CD4-positive, alpha-beta T cell treated with Interleukin-21 for 1 hour (primary cell): ENCODE measurements around the gene TTC1.
"Not testable (repeated sequence)": the region's sequence is repeated elsewhere in the genome, so short reads cannot be mapped to it uniquely, and the experiment has no call there.

Experiments
- DNase-seq: peaks from one replicate; pipeline ENCODE4 v3.0.0-alpha.2; 2020

TTC1 gene, protein sequence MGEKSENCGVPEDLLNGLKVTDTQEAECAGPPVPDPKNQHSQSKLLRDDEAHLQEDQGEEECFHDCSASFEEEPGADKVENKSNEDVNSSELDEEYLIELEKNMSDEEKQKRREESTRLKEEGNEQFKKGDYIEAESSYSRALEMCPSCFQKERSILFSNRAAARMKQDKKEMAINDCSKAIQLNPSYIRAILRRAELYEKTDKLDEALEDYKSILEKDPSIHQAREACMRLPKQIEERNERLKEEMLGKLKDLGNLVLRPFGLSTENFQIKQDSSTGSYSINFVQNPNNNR

DNA sequence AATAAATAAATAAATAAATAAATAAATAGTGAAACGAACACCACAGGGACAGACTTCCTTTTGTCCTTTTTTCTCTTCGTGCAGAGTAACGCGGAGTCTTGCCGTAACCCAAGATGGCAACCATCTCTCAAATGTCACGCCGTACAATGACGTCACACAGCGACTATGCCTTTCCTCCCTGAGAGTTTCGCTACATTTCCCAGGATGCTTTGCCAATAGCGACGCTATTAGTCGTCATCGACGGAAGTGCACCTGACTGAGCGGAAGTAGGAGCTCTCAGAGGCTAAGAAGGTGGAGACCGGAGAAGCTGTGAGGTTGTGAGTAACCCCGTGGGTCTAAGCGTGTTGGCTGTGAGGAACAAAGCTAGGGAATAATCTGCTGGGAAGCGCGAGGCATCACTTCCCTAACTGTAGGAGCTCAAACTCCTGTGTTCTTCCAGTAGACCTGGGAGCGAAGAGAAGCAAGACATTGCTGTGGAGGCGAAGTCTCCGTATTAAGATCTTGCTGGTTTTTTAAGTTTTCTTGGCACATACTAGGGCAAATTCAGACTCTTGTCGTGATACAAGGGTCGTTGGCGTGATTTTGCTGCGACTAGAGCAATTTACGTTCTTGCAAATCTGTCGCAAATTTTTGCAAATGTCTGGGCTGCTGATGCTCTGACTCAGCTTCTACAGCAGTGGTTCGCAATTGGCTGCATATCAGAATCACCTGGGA lies at the start of gene TTC1:
TTC1 (plus strand) TSS at position 263 of the 714 bp plus-strand sequence. CDS start 1,390 bp downstream, outside the sequence.
- DNase-seq = peak; percentile 97

DNA sequence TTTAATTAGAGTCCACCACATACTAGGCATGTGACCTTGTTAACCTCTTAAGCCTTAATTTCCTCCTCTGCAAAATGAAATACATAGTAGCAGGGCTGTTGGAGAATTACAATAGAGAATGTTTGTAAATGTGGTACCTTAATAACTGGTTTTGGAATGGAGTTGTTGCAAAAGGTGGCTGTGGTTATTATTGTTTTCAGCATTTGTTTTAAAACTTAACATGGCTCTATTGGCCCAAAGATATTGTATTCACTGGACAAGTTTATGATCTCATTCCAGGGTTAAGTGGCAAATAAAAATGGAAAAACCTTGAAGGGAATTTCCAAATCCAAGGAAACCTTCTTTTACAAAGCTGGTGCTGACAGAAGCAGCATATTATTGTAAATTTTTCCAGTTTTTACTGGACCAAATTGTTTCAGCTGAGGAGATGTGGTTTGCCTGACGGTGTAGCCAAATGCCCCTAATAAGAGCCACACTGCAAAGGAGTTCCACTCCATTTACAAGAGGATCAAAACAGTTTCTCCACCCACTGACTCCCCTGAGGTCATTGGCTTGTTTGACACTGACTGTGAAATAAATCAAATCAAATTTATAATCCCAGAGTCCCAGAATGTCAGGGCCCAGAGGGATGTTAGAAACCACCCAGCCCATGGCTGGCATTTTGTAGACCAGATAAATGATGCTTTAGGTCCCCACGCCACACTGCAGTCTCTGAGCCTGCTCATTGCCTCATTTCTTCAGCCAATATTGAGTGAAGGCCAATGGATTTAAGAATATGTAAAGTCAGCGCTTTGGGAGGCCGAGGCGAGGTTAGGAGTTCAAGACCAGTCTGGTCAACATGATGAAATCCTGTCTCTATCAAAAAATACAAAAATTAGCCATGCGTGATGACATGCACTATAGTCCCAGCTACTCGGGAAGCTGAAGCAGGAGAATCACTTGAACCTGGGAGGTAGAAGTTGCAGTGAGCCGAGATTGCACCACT lies 47.5 kb upstream of the TTC1 start:
- DNase-seq = no peak

DNA sequence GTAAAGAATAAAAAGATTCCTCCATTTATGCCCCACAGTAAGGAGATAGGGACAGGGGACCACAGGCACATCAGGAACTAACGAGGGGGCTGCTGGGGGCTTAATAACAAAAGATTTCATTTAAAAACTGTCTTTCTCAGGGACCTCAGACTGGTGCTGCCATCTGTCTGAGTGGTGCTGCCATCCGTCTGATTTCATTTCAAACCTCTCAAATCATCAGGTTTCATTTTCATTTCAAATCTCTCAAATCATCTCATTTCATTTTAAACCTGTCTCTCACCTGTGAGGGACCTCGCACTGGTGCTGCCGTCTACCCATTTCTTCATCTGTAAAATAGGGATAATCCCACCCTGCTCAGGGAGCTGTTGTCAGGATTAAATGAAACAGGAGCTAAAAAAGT lies 46.7 kb upstream of the TTC1 start:
- DNase-seq = no peak

DNA sequence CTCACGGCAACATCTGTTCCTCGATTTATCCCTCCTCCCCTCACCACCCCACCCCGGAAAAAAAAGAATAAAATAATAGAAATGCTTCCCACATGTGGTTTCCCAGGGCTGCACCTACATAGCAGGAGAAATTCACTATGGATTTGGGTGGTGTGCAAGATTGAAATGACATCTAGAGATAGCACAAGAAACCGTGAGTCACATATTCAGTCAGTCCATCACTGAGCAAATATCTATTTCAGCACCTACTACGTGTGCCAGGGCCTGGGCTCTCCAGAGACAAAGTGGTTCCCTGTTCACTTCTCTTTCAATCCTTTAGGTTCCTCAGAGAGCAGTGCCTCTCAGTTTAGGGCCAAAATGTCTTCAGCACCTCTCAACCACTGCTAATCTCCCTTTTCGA lies 45.0 kb upstream of the TTC1 start:
- DNase-seq = no peak

DNA sequence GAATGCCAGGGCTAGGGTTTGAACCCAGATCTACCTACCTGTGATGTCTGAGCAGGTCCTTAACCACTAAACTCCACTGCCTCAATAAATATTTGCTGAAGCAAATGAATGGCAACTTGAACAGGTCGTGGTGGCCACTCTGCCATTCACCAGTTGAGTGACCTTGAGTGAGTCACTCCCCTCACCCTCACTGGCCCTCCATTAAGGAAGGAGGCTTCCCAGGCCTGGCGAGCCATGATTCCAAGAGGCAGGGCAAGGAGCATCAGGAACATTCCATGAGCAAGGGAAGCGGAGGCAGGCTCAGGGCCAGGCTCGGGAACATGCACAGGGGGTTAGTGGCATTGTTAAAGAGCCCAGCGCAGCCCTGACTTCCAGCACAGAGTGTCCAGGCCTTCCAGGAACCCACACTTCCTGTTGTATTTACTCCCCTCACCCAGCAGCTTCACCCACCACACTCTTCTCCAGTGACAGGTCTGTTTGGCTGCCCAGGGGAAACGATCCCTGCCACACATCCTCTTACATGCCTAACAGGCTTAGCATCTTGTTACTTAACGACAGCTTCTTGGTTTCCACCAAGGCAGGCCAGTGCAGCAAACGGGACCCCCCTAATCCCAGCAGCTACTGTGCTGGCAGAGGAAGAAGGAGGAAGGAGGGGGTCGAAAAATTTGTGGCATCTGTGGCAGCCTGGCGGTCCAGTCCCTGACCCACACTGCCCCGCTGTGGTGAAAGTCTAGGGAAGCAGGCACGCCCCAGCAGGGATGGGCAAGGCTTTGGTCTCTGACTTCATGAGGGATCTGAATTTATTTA lies 43.7 kb upstream of the TTC1 start:
- peak; percentile 15 for DNase-seq

- DNase-seq = not testable (repeated sequence)
Measured at GRCh38 chr5:159965838-159966128, 43.2 kb upstream of the TTC1 start.

- DNase-seq = no peak
Measured at GRCh38 chr5:159969966-159970365, 39.0 kb upstream of the TTC1 start.

DNA sequence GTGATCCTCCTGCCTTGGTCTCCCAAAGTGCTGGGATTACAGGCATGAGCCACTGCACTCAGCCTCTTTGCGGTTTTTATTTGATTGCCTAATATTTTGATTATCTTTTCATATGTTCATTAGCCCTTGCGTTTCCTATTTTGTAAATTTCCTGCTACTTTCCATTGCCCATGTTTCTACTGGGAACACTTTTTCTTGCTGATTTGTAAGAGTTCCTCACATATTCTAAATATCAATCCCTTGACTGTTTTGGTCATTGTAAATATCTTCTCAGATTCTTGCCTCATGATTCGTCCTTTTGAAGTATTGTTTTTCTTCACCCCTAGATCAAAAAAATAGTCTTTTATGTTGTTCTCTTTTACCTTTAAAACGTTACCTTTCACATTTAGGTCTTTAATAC lies 37.9 kb upstream of the TTC1 start:
- no peak for DNase-seq

DNA sequence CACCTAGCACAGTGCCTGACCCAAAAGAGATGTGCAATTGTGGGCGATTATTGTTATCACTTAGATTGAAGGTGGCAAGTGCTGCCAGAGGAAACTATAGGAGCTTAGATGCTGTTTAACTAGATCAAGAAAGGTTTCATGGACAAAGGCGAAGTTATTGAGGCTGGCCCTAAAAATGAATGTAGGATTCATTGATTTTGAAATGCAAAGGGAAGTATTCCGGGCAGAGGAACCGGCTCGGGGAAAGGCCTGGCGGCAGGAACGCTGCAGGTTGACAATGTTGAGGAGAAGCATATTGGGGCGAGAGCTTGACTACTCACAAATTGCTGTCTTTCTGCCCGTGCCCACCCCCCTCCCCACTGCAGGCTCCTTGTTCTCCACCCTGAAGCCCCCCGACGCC lies 37.4 kb upstream of the TTC1 start:
- DNase-seq = no peak

DNA sequence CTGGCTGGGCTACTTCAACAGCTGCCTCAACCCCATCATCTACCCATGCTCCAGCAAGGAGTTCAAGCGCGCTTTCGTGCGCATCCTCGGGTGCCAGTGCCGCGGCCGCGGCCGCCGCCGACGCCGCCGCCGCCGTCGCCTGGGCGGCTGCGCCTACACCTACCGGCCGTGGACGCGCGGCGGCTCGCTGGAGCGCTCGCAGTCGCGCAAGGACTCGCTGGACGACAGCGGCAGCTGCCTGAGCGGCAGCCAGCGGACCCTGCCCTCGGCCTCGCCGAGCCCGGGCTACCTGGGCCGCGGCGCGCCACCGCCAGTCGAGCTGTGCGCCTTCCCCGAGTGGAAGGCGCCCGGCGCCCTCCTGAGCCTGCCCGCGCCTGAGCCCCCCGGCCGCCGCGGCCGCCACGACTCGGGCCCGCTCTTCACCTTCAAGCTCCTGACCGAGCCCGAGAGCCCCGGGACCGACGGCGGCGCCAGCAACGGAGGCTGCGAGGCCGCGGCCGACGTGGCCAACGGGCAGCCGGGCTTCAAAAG lies 36.9 kb upstream of the TTC1 start:
- DNase-seq = no peak

DNA sequence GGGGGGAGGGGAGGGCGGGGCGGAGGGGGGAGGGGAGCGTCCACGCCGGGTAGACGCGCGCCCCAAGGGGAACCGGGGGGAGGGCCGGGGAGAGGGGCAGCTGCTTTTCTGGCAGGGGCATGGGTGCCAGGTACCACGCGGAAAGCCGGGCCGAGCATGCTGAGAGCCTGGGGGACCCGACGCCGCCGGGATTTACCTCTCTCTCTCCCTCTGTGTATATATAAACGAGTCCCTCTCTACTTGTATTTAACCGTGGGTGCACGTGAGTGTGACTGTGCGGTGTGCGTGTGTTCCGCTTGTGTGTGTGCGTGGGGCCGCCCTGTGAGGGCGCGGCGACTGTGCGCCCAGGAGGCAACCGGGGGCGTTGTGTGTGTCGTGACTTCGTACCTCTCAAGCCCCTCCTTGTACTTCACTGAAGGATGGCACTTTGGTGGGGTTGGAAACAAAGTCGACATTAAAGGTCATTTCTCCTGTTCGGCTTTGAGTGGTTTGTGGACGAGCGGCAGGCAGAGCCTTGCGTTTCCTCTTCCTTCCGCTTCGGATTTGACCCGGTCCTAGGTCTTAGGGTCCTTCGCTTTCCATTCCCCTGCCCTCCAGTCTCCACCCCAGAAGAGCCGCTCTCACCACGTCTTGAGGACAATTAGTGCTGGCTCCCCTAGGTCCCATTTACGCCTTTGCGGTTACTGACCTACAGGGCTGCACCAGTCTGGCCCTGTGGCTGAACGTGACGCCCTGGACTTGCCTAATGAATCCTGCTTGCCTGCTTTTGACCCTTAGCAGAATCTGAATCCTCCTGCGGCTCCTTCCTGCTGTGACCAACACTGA lies 36.2 kb upstream of the TTC1 start:
- DNase-seq = no peak

DNA sequence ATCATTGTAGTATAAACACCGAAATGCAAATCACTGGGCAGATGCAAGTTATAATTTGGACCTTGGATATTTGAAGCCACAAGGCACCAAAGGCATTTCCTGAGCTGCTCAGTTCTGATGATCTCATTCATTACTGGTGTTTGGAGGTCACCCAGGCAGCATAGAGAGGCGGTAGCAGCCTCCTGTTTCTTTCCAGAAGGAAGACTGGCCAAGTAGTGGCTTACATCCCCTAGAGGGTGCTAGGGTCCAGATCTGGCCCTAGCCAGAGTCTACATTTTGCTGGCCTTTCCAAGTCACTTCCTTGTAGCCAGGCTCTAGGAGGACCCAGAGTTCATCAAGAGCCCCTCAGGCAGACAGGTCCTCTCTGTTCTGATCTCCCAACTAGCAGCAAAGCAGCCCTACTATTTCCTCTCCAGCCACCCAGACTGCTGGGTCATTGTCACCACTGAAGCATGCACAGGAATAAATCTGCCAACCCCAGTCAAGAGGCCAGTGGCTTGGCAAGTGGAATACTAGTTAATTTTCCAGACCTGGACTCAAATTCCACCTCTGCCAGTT lies 33.4 kb upstream of the TTC1 start:
- DNase-seq = no peak

GRCh38 chr5:159976921-159977320 lies 32.0 kb upstream of the TTC1 start:
- DNase-seq = no peak

GRCh38 chr5:159978358-159978757 lies 30.6 kb upstream of the TTC1 start:
- DNase-seq = no peak

DNA sequence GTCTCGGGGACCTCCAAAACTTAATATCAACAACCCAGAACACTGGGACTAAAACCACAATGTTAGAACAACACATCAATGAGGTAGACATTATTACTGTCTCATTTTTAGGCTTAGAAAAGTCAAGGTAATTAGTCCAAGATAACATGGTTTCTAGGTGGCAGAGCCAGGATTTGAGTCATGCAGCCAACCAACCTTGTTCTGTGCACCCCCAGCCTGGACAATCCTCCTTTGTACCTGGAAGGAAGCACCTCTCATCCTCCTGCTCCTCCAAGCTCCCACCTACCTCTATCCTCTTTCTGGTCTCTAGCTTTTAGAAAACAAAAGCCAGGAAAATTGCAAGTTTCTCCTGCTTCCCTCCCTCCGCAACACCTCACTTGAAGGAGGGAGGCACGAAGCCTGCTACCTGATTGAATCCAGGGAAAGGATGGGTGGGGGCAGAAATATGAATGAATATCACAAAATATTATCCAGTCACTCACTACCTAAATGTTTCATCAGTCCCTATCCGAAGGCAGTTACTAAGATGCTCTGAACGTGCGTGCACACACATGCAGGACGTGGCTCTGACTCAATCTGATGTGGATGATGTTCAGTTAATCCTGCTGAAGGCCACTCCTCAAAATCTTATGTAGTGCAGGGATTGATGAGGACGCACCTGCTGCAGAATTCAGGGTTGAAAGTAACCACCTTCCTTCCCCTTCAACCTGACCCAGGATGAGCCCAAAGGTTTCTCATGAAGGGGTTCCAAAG lies 26.3 kb upstream of the TTC1 start:
- DNase-seq = no peak

GRCh38 chr5:159987031-159987674 lies 21.8 kb upstream of the TTC1 start:
- peak; percentile 73 for DNase-seq

DNA sequence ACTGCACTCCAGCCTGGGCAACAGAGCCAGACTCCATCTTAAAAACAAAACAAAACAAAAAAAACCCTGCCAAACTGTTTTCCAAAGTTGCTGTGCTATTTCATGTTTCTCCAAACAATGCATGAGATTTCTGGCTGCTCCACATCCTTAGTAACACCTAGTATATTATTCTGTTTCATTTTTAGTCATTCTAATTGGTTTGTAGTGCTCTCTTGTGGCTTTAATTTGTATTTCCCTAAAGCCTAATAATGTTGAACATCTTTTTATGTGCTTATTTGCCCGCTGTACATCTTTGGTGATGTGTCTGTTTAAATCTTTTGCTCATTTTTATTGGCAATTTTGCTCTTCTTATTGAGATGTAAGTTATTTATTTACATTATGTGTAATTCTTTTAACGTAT lies 18.4 kb upstream of the TTC1 start:
- DNase-seq = no peak

- no peak for DNase-seq
Measured at GRCh38 chr5:159992566-159992965, 16.4 kb upstream of the TTC1 start.

DNA sequence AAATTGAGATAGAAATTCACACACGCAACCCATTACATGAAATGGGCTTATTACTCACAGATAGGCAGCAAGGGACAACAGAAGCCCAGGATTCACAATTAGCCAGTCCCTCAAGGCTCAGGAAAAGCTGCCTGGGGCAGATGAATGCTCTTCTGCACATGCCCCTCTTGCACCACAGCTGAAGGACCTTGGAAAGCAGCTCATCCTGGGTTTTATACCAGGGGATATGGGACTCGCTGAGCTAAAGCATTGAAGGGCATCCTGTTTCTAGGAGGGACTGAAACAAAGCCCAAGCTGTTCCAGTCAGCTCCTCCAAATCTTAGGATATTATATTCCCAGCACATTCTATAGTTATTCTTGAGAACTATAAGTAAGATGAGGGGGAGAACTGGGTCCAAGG lies 15.7 kb upstream of the TTC1 start:
- DNase-seq = no peak

GRCh38 chr5:159995907-159996306 lies 13.0 kb upstream of the TTC1 start:
- no peak for DNase-seq
